ENCODE results near the gene GNAS-AS1.
A peak's percentile ranks its signal among the peaks of the same experiment; 100 is the strongest.

GNAS-AS1 gene

DNA sequence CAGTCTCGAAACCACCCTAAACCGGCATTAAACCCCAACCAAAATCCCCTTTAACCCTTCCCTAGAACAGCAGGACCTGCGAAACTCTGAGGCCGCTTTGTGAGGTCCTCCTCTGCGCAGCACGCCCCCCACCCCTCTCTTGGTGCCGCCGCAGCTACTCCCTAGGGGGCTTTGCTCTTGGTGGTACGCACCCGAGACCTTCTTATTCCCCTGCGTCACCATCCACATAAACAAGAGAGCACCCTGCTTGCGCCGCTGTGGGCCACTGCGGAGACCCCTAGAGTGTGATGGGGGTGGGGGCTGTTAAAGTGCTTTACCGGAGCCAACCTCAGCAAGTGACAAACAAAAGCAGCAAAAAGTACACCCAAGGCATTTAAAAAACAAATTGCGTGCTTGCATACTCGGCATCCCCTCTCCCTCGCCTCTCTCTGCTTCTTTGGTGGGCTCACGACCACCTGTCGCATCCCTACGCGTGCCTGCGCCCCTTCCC is 1.3 kb upstream of the GNAS-AS1 start:
- H3K4me2 ChIP-seq: peak overlapping the region; percentile 53; the same call in 1 of the 2 replicates
- H3K36me3 ChIP-seq (ENCODE audit: insufficient read depth): no peaks in the 10 kb centered on the region
- H3K4me1 ChIP-seq (ENCODE audit: low read depth, poor library complexity, severe bottlenecking): no peaks in the 10 kb centered on the region
- no peaks in the 10 kb centered on the region for H3K27me3 ChIP-seq (ENCODE audit: insufficient read depth, low read depth)
- no peak overlapping the region for H3K4me3 ChIP-seq (IDR thresholded peaks at IDR 0.05; ENCODE audit: insufficient read depth, low read depth, low read length)
- peak overlapping the region; percentile 89 for H2AFZ ChIP-seq (ENCODE audit: low read depth)
- no peaks in the 10 kb centered on the region for H3K79me2 ChIP-seq (ENCODE audit: insufficient read depth, low read depth)
- TF ChIP-seq CTCF (conservative IDR thresholded peaks at IDR 0.05; ENCODE audit: low read depth, low read length): no peak
- no peak overlapping the region for H3K9ac ChIP-seq
- H3K27ac ChIP-seq: no peak overlapping the region
- no peaks in the 10 kb centered on the region for H4K20me1 ChIP-seq (ENCODE audit: insufficient read depth)

DNA sequence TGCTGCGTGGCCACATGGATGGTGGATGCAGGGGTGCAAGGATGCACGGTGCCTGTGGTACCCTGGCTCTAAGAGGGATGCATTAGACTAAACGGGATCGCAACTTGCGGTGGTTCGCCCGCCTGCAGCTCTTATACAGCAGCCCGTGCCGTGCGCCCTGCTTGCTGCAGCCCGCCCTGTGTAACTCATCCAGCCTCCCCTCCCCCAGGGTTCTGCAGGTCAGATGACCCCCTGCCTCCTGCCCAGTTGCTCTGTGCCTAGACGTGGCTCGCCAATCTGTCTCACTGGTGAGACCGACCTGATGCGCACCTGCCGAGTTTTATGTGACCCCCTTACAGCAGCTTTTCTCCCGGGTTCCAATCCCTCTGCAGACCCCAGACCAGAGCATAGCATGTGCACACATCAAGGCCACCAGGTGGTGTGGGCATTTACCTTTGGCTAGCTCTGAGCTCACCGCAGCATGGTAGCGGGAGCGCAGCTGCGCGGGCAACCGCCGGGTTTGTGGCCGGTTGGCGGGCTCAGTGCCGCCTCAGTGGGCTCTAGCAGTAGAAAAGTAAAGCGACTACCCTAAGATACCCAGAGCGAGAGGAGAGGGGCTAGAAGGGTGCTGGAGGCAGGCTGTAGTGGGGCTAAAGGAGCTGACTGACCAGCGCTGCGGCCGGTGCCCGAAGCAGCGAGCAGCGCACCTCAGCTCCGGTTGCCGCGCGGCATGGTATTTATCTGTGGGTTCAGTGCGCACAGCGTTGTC is 693 bp upstream of the GNAS-AS1 start:
- Histone ChIP-seq H3K36me3 (ENCODE audit: insufficient read depth) (no peaks in the 10 kb centered on the region), H4K20me1 (ENCODE audit: insufficient read depth) (no peaks in the 10 kb centered on the region), H3K27ac (no peak overlapping the region), H3K4me3 (IDR thresholded peaks at IDR 0.05; ENCODE audit: insufficient read depth, low read depth, low read length) (no peak overlapping the region), H3K27me3 (ENCODE audit: insufficient read depth, low read depth) (no peaks in the 10 kb centered on the region), H3K79me2 (ENCODE audit: insufficient read depth, low read depth) (no peaks in the 10 kb centered on the region), H3K4me2 (peak overlapping the region; percentile 53), H3K4me1 (ENCODE audit: low read depth, poor library complexity, severe bottlenecking) (no peaks in the 10 kb centered on the region), H2AFZ (ENCODE audit: low read depth) (peak overlapping the region; percentile 89), H3K9ac (no peak overlapping the region)
- no peak for TF ChIP-seq CTCF (conservative IDR thresholded peaks at IDR 0.05; ENCODE audit: low read depth, low read length)

DNA sequence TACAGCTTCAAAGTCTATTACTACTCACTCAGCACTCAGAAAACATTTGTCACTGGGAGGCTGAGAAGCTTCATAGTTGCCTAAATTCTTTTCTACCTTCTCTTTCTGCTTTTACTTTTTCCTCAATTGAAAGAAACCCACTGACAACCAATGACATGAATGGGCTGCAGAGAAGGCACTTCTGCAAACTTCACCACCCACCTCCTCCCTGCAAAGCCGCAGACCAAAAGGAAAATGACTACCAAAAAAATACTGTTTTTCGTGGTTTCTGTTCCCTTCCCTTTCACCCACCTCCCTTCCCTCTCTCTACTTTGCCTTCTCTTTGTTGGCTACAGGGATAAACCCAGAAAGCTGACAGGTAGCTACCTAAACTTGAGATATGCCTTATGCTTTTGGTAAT is 3.2 kb downstream of the GNAS-AS1 start:
- H4K20me1 ChIP-seq (ENCODE audit: insufficient read depth): no peaks in the 10 kb centered on the region
- no peaks in the 10 kb centered on the region for H3K79me2 ChIP-seq (ENCODE audit: insufficient read depth, low read depth)
- no peak for TF ChIP-seq CTCF (conservative IDR thresholded peaks at IDR 0.05; ENCODE audit: low read depth, low read length)
- H3K27ac ChIP-seq: no peak overlapping the region
- H3K4me3 ChIP-seq (IDR thresholded peaks at IDR 0.05; ENCODE audit: insufficient read depth, low read depth, low read length): no peak overlapping the region
- H3K36me3 ChIP-seq (ENCODE audit: insufficient read depth): no peaks in the 10 kb centered on the region
- H3K9ac ChIP-seq: no peak overlapping the region
- no peaks in the 10 kb centered on the region for H3K27me3 ChIP-seq (ENCODE audit: insufficient read depth, low read depth)
- no peaks in the 10 kb centered on the region for H3K4me1 ChIP-seq (ENCODE audit: low read depth, poor library complexity, severe bottlenecking)
- H3K4me2 ChIP-seq: no peak overlapping the region
- H2AFZ ChIP-seq (ENCODE audit: low read depth): no peak overlapping the region

DNA sequence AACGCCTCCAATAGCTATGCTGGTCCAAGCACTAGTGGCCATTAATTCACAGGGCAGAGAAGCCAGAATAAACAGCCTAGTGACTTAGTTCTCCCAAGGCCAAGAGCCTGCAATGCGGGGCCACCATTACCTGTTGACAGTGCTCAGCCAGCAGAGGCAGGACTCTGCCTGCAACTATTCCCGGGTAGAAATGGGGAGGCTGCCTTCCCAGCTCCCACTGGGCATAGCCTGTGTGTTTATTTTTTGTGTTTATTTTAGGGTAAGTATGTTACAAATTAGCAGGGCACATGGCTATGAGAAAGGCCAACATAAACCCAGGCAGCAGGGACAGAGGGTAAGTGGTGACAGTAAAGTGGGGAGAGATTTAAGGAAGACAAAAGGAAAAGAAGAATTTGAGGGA is 5.0 kb downstream of the GNAS-AS1 start:
- no peaks in the 10 kb centered on the region for H4K20me1 ChIP-seq (ENCODE audit: insufficient read depth)
- no peak overlapping the region for H3K9ac ChIP-seq
- H3K79me2 ChIP-seq (ENCODE audit: insufficient read depth, low read depth): no peaks in the 10 kb centered on the region
- H3K36me3 ChIP-seq (ENCODE audit: insufficient read depth): no peaks in the 10 kb centered on the region
- H3K4me2 ChIP-seq: no peak overlapping the region
- no peak overlapping the region for H3K27ac ChIP-seq
- H3K4me1 ChIP-seq (ENCODE audit: low read depth, poor library complexity, severe bottlenecking): no peaks in the 10 kb centered on the region
- no peak overlapping the region for H2AFZ ChIP-seq (ENCODE audit: low read depth)
- no peak overlapping the region for H3K4me3 ChIP-seq (IDR thresholded peaks at IDR 0.05; ENCODE audit: insufficient read depth, low read depth, low read length)
- H3K27me3 ChIP-seq (ENCODE audit: insufficient read depth, low read depth): no peaks in the 10 kb centered on the region
- TF ChIP-seq CTCF (conservative IDR thresholded peaks at IDR 0.05; ENCODE audit: low read depth, low read length): no peak

Data from KMS-11 (cell line).